WTC11 (cell line): ENCODE data around the gene CTXND2.

Experiments used
- ATF2 ChIP-seq: sonication (generic); formaldehyde crosslinking; IDR thresholded peaks from 2 replicates; pipeline ENCODE4 v1.8.1; 2022; ENCODE audit warnings: low read depth, missing genetic modification reagents, borderline replicate concordance
- FOXK1 ChIP-seq: sonication (generic); formaldehyde crosslinking; IDR thresholded peaks from 2 replicates; pipeline ENCODE4 v1.8.0; 2022; ENCODE audit warnings: mild to moderate bottlenecking, moderate library complexity, missing genetic modification reagents
- JUN ChIP-seq: sonication (generic); formaldehyde crosslinking; IDR thresholded peaks from 2 replicates; pipeline ENCODE4 v1.8.0; 2023; ENCODE audit warnings: mild to moderate bottlenecking, missing genetic modification reagents
- PRRX2 ChIP-seq: fragments of 250-450 bp; sonication (Bioruptor Pico); IDR thresholded peaks from 2 replicates; pipeline ENCODE4 v1.8.0; 2021; ENCODE audit warnings: mild to moderate bottlenecking
- SMAD3 ChIP-seq: sonication (generic); formaldehyde crosslinking; IDR thresholded peaks from 2 replicates; pipeline ENCODE4 v1.8.0; 2022; ENCODE audit warnings: missing genetic modification reagents, mild to moderate bottlenecking, borderline replicate concordance
- TCF7 ChIP-seq: sonication (generic); formaldehyde crosslinking; IDR thresholded peaks from 2 replicates; pipeline ENCODE4 v1.8.0; 2022; ENCODE audit warnings: mild to moderate bottlenecking, low read depth, missing genetic modification reagents, moderate library complexity
- ZNF121 ChIP-seq: sonication (generic); formaldehyde crosslinking; IDR thresholded peaks from 2 replicates; pipeline ENCODE4 v1.8.0; 2023; ENCODE audit warnings: missing genetic modification reagents
- ZNF317 ChIP-seq: sonication (generic); formaldehyde crosslinking; IDR thresholded peaks from 2 replicates; pipeline ENCODE4 v1.8.1; 2023; ENCODE audit warnings: low read depth, mild to moderate bottlenecking, moderate library complexity, missing genetic modification reagents, borderline replicate concordance
- TF ChIP-seq, protein P1 (sequence below): sonication (generic); formaldehyde crosslinking; IDR thresholded peaks from 2 replicates; pipeline ENCODE4 v1.8.1; 2023; ENCODE audit warnings: mild to moderate bottlenecking, missing genetic modification reagents, moderate library complexity
- TF ChIP-seq, protein P2 (sequence below): sonication (generic); formaldehyde crosslinking; IDR thresholded peaks from 2 replicates; pipeline ENCODE4 v1.8.1; 2023; ENCODE audit warnings: mild to moderate bottlenecking, missing genetic modification reagents
- TF ChIP-seq, protein P3 (sequence below): sonication (generic); formaldehyde crosslinking; IDR thresholded peaks from 2 replicates; pipeline ENCODE4 v1.8.1; 2022; ENCODE audit warnings: low read depth, mild to moderate bottlenecking, moderate library complexity, missing genetic modification reagents, borderline replicate concordance
- TF ChIP-seq, protein P4 (sequence below): fragments of 200-600 bp; IDR thresholded peaks from 2 replicates; pipeline ENCODE4 v1.8.0; 2022; ENCODE audit warnings: antibody characterized with exemption
- TF ChIP-seq, protein P5 (sequence below): sonication (generic); formaldehyde crosslinking; IDR thresholded peaks from 2 replicates; pipeline ENCODE4 v1.8.1; 2023; ENCODE audit warnings: mild to moderate bottlenecking, missing genetic modification reagents, moderate library complexity

GRCh38 chr1:150931773-150932172 lies 44.8 kb downstream of the CTXND2 start:
- TF ChIP-seq, protein P1, sequence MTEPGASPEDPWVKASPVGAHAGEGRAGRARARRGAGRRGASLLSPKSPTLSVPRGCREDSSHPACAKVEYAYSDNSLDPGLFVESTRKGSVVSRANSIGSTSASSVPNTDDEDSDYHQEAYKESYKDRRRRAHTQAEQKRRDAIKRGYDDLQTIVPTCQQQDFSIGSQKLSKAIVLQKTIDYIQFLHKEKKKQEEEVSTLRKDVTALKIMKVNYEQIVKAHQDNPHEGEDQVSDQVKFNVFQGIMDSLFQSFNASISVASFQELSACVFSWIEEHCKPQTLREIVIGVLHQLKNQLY (CRISPR knock-in tag), result no peak
- TF ChIP-seq, protein P2, sequence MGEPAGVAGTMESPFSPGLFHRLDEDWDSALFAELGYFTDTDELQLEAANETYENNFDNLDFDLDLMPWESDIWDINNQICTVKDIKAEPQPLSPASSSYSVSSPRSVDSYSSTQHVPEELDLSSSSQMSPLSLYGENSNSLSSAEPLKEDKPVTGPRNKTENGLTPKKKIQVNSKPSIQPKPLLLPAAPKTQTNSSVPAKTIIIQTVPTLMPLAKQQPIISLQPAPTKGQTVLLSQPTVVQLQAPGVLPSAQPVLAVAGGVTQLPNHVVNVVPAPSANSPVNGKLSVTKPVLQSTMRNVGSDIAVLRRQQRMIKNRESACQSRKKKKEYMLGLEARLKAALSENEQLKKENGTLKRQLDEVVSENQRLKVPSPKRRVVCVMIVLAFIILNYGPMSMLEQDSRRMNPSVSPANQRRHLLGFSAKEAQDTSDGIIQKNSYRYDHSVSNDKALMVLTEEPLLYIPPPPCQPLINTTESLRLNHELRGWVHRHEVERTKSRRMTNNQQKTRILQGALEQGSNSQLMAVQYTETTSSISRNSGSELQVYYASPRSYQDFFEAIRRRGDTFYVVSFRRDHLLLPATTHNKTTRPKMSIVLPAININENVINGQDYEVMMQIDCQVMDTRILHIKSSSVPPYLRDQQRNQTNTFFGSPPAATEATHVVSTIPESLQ (CRISPR knock-in tag), result no peak
- no peak for TF ChIP-seq ZNF317 (CRISPR knock-in tag)
- TF ChIP-seq, protein P3, sequence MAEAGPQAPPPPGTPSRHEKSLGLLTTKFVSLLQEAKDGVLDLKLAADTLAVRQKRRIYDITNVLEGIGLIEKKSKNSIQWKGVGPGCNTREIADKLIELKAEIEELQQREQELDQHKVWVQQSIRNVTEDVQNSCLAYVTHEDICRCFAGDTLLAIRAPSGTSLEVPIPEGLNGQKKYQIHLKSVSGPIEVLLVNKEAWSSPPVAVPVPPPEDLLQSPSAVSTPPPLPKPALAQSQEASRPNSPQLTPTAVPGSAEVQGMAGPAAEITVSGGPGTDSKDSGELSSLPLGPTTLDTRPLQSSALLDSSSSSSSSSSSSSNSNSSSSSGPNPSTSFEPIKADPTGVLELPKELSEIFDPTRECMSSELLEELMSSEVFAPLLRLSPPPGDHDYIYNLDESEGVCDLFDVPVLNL (CRISPR knock-in tag), result no peak
- TF ChIP-seq PRRX2 (CRISPR knock-in tag), result no peak
- no peak for TF ChIP-seq JUN (CRISPR knock-in tag)
- TF ChIP-seq ATF2 (CRISPR knock-in tag), result no peak
- TF ChIP-seq, protein P4, sequence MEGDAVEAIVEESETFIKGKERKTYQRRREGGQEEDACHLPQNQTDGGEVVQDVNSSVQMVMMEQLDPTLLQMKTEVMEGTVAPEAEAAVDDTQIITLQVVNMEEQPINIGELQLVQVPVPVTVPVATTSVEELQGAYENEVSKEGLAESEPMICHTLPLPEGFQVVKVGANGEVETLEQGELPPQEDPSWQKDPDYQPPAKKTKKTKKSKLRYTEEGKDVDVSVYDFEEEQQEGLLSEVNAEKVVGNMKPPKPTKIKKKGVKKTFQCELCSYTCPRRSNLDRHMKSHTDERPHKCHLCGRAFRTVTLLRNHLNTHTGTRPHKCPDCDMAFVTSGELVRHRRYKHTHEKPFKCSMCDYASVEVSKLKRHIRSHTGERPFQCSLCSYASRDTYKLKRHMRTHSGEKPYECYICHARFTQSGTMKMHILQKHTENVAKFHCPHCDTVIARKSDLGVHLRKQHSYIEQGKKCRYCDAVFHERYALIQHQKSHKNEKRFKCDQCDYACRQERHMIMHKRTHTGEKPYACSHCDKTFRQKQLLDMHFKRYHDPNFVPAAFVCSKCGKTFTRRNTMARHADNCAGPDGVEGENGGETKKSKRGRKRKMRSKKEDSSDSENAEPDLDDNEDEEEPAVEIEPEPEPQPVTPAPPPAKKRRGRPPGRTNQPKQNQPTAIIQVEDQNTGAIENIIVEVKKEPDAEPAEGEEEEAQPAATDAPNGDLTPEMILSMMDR, result no peak
- TF ChIP-seq FOXK1 (CRISPR knock-in tag), result no peak
- TF ChIP-seq TCF7 (CRISPR knock-in tag), result no peak
- TF ChIP-seq ZNF121 (CRISPR knock-in tag), result no peak
- TF ChIP-seq, protein P5, sequence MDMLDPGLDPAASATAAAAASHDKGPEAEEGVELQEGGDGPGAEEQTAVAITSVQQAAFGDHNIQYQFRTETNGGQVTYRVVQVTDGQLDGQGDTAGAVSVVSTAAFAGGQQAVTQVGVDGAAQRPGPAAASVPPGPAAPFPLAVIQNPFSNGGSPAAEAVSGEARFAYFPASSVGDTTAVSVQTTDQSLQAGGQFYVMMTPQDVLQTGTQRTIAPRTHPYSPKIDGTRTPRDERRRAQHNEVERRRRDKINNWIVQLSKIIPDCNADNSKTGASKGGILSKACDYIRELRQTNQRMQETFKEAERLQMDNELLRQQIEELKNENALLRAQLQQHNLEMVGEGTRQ (CRISPR knock-in tag), result no peak
- no peak for TF ChIP-seq SMAD3 (CRISPR knock-in tag)
